CD4-positive, alpha-beta T cell treated with Interleukin-15 for 4 hours (primary cell): ENCODE results near the gene CCDC27.

Source experiments
- DNase-seq: peaks from one replicate; pipeline ENCODE4 v3.0.0-alpha.2; 2020; ENCODE audit warnings: low spot score

Gene CCDC27

DNA sequence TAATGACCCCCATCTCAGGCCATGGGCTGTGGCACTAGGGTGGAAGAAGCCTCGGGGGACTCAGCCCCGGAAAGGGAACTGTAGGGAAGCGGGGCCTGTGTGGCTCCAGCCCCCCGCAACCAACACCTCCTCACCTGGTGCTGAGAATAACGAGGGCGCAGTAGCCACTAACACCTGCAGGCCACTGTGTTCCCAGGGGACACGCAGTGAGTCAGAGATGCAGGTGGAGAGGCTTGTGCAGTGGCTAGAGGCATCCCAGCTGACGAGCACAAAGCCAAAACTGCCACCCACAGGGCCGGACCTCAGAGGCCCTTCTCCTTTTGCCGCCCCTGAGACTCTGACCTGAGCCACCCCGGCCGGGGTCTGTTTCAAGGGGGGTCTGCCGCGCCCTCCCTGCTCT, 33.5 kb upstream of the CCDC27 start:
- no peak for DNase-seq

- DNase-seq: no peak
Observed at GRCh38 chr1:3721955-3722465, 30.2 kb upstream of the CCDC27 start.

- DNase-seq: no peak
Observed at GRCh38 chr1:3722846-3723245, 29.4 kb upstream of the CCDC27 start.

- peak; percentile 66 for DNase-seq
Observed at GRCh38 chr1:3724416-3725030, 27.7 kb upstream of the CCDC27 start.

DNA sequence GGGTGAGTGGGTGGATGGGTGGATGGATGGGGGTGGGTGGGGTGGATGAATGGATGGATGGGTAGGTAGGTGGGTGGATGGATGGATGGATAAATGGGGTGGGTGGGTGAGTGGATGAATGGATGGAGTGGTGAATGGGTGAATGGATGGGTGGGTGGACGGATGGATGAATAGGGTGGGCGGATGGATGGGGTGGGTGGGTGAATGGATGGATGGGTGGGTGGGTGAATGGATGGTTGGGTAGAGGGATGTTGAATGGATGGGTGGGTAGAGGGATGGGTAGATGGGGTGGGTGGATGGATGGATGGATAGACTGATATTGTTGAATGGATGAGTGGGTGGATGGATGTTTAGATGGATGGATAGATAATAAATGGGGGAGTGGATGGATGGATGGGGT, 26.9 kb upstream of the CCDC27 start:
- no peak for DNase-seq

DNA sequence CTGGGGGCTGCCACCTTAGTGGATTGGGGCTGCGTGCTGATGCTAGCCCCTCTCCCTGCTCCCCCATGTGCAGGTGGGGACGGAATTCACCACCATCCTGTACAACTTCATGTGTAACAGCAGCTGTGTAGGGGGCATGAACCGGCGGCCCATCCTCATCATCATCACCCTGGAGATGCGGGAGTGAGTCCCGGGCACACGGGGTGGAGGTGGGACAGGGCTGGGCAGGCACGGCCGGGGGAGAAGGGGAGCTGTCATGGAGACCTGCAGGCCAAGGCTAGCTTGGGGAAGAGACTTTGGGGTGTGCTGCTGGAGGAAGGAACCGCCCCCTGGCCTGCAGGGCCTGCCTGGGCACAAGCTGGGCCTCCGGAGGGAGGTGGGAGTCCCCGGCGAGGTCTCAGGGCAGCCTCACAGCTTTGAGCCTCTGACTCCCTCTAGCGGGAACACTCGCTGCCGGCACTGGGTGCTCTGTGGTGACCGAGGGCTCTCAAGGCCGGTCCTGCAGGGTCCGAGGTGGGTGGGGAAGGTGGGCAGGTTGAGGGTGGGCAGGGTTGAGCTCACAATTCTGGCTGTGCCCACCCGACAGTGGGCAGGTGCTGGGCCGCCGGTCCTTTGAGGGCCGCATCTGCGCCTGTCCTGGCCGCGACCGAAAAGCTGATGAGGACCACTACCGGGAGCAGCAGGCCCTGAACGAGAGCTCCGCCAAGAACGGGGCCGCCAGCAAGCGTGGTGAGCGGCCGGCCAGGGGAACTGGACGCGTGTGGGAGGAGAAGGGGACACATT, 25.0 kb upstream of the CCDC27 start:
- no peak for DNase-seq

DNA sequence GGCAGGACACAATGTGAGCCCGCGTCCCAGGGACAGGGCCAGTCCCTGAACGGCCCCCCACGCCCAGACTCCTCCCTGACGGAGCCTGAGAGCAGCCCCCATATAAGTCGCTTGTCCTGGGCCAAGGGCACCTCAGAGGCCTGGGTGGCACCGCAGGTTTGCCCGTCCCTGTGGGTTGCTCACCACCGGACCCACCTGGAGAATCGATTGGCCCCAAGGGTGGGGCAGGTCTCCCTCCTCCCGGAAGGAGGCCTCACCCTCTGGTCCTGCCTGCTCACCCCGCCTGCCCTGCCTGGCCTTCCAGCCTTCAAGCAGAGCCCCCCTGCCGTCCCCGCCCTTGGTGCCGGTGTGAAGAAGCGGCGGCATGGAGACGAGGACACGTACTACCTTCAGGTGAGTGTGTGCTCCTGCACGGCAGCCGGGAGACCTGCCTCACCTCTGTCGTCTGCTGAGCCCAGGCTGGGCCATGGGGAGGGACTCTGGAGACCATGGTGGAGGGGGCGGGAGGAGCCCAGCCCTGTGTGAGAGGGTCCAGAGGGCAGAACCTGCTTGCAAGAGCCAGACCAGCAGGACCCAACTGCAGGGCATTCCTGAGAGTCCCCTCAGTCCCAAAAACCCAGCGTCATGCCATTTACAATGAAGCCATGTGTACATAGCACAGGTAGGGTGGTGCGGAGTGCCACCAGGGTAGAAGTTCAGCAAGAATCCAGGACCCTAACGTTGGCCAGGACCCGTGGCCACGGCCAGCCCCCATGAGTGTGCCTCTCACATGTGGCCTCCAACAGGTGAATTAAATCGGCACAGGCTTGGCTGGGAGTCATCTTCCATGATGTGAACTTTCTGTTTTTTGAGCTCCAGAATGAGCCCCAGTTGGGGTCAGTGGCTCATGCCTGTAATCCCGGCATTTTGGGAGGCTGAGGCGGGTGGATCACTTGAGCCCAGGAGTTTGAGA, 24.1 kb upstream of the CCDC27 start:
- DNase-seq: no peak

- DNase-seq: no peak
Observed at GRCh38 chr1:3729594-3730542, 22.4 kb upstream of the CCDC27 start.

DNA sequence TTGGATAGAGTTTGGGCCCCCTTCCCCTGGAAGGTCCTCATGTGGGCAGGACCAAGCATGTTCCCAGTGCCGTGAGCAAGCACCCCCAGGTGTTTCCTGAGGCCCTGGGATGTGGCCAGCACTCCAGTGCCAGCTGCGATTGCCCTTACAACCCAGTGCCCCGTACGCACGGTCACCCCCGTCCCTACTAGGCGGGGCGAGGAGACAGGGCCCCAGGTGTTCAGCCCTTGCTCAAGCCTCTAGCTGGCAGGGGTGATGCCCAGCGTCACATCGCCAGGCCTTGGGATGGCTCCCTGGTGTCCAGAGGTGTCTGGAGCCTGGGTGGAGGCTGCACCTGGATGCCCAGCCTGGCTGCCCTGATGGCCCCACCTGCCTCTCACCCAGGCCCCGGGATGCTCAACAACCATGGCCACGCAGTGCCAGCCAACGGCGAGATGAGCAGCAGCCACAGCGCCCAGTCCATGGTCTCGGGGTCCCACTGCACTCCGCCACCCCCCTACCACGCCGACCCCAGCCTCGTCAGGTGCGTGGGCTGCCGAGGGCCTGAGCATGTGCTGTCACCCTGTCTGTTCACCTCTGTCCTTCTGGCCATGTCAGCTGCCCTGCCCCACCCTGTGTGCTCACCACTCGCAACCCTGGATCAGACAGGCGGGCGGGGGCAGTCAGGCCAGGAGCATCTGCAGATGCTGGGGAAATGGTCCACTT, 21.6 kb upstream of the CCDC27 start:
- DNase-seq: no peak

- no peak for DNase-seq
Observed at GRCh38 chr1:3731583-3732433, 20.4 kb upstream of the CCDC27 start.

DNA sequence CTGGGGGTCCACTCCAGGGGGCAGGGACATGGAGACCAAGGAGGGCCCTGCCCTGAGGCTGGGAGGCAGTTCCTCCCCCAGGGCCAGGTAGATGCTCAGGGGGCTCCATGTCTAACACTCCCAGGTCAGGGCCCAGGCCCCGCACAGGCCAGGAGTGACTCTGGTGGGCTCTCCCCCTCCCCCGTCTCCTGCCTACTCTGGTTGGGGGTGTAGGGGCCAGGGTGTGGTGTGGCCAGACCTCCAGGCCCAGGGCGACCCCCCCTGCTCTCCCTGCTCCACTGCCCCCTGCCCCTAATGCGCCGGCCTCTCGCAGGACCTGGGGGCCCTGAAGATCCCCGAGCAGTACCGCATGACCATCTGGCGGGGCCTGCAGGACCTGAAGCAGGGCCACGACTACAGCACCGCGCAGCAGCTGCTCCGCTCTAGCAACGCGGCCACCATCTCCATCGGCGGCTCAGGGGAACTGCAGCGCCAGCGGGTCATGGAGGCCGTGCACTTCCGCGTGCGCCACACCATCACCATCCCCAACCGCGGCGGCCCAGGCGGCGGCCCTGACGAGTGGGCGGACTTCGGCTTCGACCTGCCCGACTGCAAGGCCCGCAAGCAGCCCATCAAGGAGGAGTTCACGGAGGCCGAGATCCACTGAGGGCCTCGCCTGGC, 19.7 kb upstream of the CCDC27 start:
- no peak for DNase-seq

DNA sequence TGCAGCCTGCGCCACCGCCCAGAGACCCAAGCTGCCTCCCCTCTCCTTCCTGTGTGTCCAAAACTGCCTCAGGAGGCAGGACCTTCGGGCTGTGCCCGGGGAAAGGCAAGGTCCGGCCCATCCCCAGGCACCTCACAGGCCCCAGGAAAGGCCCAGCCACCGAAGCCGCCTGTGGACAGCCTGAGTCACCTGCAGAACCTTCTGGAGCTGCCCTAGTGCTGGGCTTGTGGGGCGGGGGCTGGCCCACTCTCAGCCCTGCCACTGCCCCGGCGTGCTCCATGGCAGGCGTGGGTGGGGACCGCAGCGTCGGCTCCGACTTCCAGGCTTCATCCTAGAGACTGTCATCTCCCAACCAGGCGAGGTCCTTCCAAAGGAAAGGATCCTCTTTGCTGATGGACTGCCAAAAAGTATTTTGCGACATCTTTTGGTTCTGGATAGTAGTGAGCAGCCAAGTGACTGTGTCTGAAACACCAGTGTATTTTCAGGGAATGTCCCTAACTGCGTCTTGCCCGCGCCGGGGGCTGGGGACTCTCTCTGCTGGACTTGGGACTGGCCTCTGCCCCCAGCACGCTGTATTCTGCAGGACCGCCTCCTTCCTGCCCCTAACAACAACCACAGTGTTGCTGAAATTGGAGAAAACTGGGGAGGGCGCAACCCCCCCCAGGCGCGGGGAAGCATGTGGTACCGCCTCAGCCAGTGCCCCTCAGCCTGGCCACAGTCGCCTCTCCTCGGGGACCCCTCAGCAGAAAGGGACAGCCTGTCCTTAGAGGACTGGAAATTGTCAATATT, 19.0 kb upstream of the CCDC27 start:
- no peak for DNase-seq

GRCh38 chr1:3733883-3734589, 18.2 kb upstream of the CCDC27 start:
- DNase-seq: no peak

DNA sequence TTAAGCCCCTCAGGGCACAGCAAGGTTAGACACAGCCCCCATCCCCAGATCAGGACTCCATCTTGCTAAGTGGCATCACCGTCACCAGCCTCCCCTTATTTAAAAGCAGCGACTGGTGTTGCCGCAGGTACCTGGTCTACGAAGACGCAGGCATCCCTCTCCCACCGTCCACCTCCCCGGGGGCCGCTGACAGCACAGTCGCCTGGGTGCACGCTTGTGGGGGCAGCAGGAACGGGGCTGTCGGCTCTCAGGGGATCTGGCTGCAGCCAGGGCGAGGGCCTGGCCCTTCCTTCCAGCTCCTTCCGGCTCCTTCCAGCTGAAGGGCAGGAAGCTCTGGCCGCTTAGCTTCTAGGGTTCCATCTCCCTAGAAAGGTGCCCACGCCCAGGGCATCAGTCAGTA, 17.6 kb upstream of the CCDC27 start:
- no peak for DNase-seq

DNA sequence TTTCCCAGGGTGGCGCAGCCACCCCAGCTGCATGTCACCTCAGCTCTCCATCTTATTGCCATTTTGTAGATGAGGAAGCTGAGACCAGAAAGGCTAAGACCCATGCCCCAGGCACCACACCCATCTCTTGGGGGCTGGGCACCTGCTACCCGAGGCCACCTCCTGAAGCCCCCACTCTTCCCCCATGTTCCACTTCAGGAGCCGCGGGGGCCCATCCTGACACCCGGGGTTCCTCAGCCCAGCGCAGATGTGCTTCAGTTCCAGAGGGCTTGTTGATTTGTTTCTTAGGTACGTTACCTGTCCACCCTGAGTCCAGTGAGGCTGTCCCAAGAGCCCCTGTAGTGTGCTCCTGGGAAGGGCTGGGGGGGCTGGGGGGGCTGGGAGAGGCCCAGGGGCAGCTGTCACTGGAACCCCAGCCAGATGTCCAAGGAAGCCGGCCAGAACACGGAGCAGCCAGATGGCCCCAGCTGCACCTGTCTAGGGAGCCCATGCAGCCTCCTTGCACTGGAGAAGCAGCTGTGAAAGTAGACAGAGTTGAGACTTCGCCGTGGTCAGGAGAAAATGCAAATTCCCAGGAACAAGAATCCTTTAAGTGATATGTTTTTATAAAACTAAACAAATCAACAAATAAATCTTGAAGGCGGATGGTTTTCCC, 17.1 kb upstream of the CCDC27 start:
- DNase-seq: no peak

- DNase-seq: no peak
Observed at GRCh38 chr1:3735688-3736087, 16.6 kb upstream of the CCDC27 start.

- no peak for DNase-seq
Observed at GRCh38 chr1:3736131-3736561, 16.1 kb upstream of the CCDC27 start.
